ENCODE data around the gene LMAN2. TPM values are rescaled to one million over a fixed set of nuclear protein-coding genes. Genes with fewer than 3 reads are reported as not detected.
"Not testable (repeated sequence)": the region's sequence is repeated elsewhere in the genome, so short reads cannot be mapped to it uniquely, and the experiment has no call there.

Gene LMAN2
- total RNA-seq, 1 experiment from 2014 or later = 128 TPM

- H3K79me2 ChIP-seq (ENCODE audit: insufficient read depth, low read length) = no peaks in the 10 kb centered on the region
- no peaks in the 10 kb centered on the region for H4K20me1 ChIP-seq (ENCODE audit: insufficient read depth)
- ChIA-PET RAD21 (ENCODE audit: low non-redundant PET in 1 of 2, low total read pairs in 2 of 2, uncharacterized antibody in 2 of 2, unreplicated experiment in 2 of 2) (no interaction called here), POLR2A (interaction anchor here (0.8 kb wide), 1 partner anchor 9 kb away, joined by 3 read pairs; no protein-coding TSS in a partner anchor), CTCF (interaction anchor here (1.9 kb wide), 1 partner anchor 8 kb away, joined by 10 read pairs; no protein-coding TSS in a partner anchor)
- no peak overlapping the region for H3K4me2 ChIP-seq (ENCODE audit: low read length)
- ATAC-seq (no peak), DNase-seq (ENCODE audit: low read depth, low spot score) (no peak)
- no peak overlapping the region for H2AFZ ChIP-seq (ENCODE audit: low read depth, low read length, poor library complexity, severe bottlenecking)
- H3K27ac ChIP-seq (ENCODE audit: low read depth, low read length) = no peak overlapping the region
- no peak overlapping the region for H3K9ac ChIP-seq (ENCODE audit: low read length)
- intact Hi-C loops (cut with micrococcal nuclease) = no loop called here
- no TSS peak for BruUV-seq (replicated peaks)
- TF ChIP-seq EGR1 (IDR thresholded peaks at IDR 0.05; ENCODE audit: low read depth) (no peak), RAD21 (IDR thresholded peaks at IDR 0.05; ENCODE audit: low read depth) (no peak), CEBPB (IDR thresholded peaks at IDR 0.05; ENCODE audit: low read depth) (no peak), POLR2AphosphoS5 (IDR thresholded peaks at IDR 0.05; ENCODE audit: low read depth, low read length) (no peak), CBX3 (IDR thresholded peaks at IDR 0.05; ENCODE audit: low read depth) (no peak), TCF7L2 (IDR thresholded peaks at IDR 0.05; ENCODE audit: borderline replicate concordance, extremely low read depth, insufficient read depth, insufficient read length) (no peak), ZNF274 (IDR thresholded peaks at IDR 0.05; ENCODE audit: low read depth, low read length) (no peak), MAX (IDR thresholded peaks at IDR 0.05) (no peak), ATF3 (IDR thresholded peaks at IDR 0.05) (no peak), CTCF (IDR thresholded peaks at IDR 0.05 in 2 of 3, conservative IDR thresholded peaks at IDR 0.05 in 1 of 3; ENCODE audit: borderline replicate concordance in 1 of 3, insufficient read depth in 1 of 3, low read depth in 2 of 3, low read length in 2 of 3) (no peak), ELF1 (IDR thresholded peaks at IDR 0.05; ENCODE audit: borderline replicate concordance, low read depth) (no peak)
- no peaks in the 10 kb centered on the region for H3K27me3 ChIP-seq (ENCODE audit: insufficient read depth, low read length)
- H3K9me3 ChIP-seq (ENCODE audit: control insufficient read depth in 1 of 2, insufficient read depth in 1 of 2, low read depth in 1 of 2, low read length in 2 of 2) = no peaks in the 10 kb centered on the region
- H3K9me2 ChIP-seq (ENCODE audit: insufficient read depth) = no peaks in the 10 kb centered on the region
- H3K4me1 ChIP-seq (ENCODE audit: control insufficient read depth in 1 of 2, insufficient read depth in 2 of 2, low read length in 2 of 2) = peaks cover 7 to 27% of the 10 kb centered on the region in 2 experiments; a peak in 3 of 4 replicates
- no peak overlapping the region for H3K4me3 ChIP-seq (replicated peaks in 1 of 2; ENCODE audit: low read depth in 1 of 2, low read length in 2 of 2)
- no peaks in the 10 kb centered on the region for H3K36me3 ChIP-seq (ENCODE audit: control insufficient read depth in 1 of 2, insufficient read depth in 2 of 2, low read length in 2 of 2)
These were observed 10.2 kb upstream of the LMAN2 start for GRCh38 chr5:177361418-177362291.

- H3K27me3 ChIP-seq (ENCODE audit: insufficient read depth, low read length); H4K20me1 ChIP-seq (ENCODE audit: insufficient read depth); H3K4me2 ChIP-seq (ENCODE audit: low read length); DNase-seq (ENCODE audit: low read depth, low spot score); H3K9ac ChIP-seq (ENCODE audit: low read length); H3K36me3 ChIP-seq (ENCODE audit: control insufficient read depth in 1 of 2, insufficient read depth in 2 of 2, low read length in 2 of 2); H3K9me3 ChIP-seq (ENCODE audit: control insufficient read depth in 1 of 2, insufficient read depth in 1 of 2, low read depth in 1 of 2, low read length in 2 of 2); H2AFZ ChIP-seq (ENCODE audit: low read depth, low read length, poor library complexity, severe bottlenecking); RAD21 ChIA-PET (ENCODE audit: low non-redundant PET in 1 of 2, low total read pairs in 2 of 2, uncharacterized antibody in 2 of 2, unreplicated experiment in 2 of 2); intact Hi-C loops (cut with micrococcal nuclease); BruUV-seq (replicated peaks); H3K9me2 ChIP-seq (ENCODE audit: insufficient read depth); H3K79me2 ChIP-seq (ENCODE audit: insufficient read depth, low read length); ATAC-seq; H3K27ac ChIP-seq (ENCODE audit: low read depth, low read length); H3K4me3 ChIP-seq (replicated peaks in 1 of 2; ENCODE audit: low read depth in 1 of 2, low read length in 2 of 2): not testable (repeated sequence)
- ChIA-PET CTCF (interaction anchor here (1.9 kb wide), 1 partner anchor 9 kb away, joined by 10 read pairs; no protein-coding TSS in a partner anchor), POLR2A (interaction anchor here (0.8 to 0.9 kb wide), 2 partner anchors 9 to 10 kb away, joined by 3 read pairs; partner anchors contain the start of gene LMAN2)
- peaks cover 7 to 24% of the 10 kb centered on the region in 2 experiments; a peak in 3 of 4 replicates for H3K4me1 ChIP-seq (ENCODE audit: control insufficient read depth in 1 of 2, insufficient read depth in 2 of 2, low read length in 2 of 2)
These were observed 9.3 kb upstream of the LMAN2 start for GRCh38 chr5:177360740-177361139.
